Astrocyte of the cerebellum (primary cell): ENCODE results near the gene ATP2C2.

Source experiments
- DNase-seq: peaks from one replicate; pipeline ENCODE4 v3.0.0-alpha.2; 2011; ENCODE audit warnings: low read depth
- H3K4me3 ChIP-seq: 2 replicates; pipeline ENCODE4 v1.5.1; 2011; ENCODE audit warnings: mild to moderate bottlenecking, low read depth, low read length, moderate library complexity
- CTCF ChIP-seq: IDR thresholded peaks from 2 replicates; pipeline ENCODE4 v1.5.1; 2012; ENCODE audit warnings: low read length, low read depth, moderate library complexity, mild to moderate bottlenecking; ENCODE audit errors: missing control alignments
- in situ Hi-C: cut with HindIII; loops from 2 replicates; pipeline ENCODE4 v1.10.0; 2017; ENCODE audit warnings: low sequenced_read_pairs

ATP2C2 gene

GRCh38 chr16:84513123-84513522 is 144.8 kb downstream of the ATP2C2 start:
- in situ Hi-C loops, result loop anchor here (25.0 kb wide), 1 partner anchor 224 kb away; no protein-coding TSS in a partner anchor
- no peak for TF ChIP-seq CTCF
- H3K4me3 ChIP-seq, result no peak overlapping the region
- peak; percentile 57 for DNase-seq

GRCh38 chr16:84513666-84514065 is 145.3 kb downstream of the ATP2C2 start:
- in situ Hi-C loops, result loop anchor here (25.0 kb wide), 1 partner anchor 224 kb away; no protein-coding TSS in a partner anchor
- DNase-seq, result no peak
- no peak for TF ChIP-seq CTCF

More at GRCh38 chr16:84513666-84514065, 145.3 kb downstream of the ATP2C2 start:
- H3K4me3 ChIP-seq, result no peak overlapping the region
